Lung (tissue), 12 donors: ENCODE results near the gene C3orf20. TPM values are rescaled to one million over a fixed set of nuclear protein-coding genes. Genes with fewer than 3 reads are reported as not detected.
A peak's percentile ranks its signal among the peaks of the same experiment; 100 is the strongest.

Source experiments
- ATAC-seq: fragments of 200-7000 bp; cut with Tn5 transposase; one replicate; pipeline ENCODE4 v1.9.1; 2020; ENCODE audit warnings: moderate number of reproducible peaks; ENCODE audit not compliant: insufficient read depth, low FRiP score
- DNase-seq, 3 donors: peaks; one replicate each; pipeline ENCODE4 v3.0.0-alpha.2; 2013 to 2017
- H3K27ac ChIP-seq, 2 donors: one replicate each; pipeline ENCODE4 v1.5.1; 2013; ENCODE audit warnings: mild to moderate bottlenecking in 2 of 2, moderate library complexity in 2 of 2, control low read depth in 1 of 2, inconsistent platforms in 1 of 2, low read depth in 1 of 2, low read length in 1 of 2
- H3K27me3 ChIP-seq, 3 donors: one replicate each; pipeline ENCODE4 v1.5.1; 2013; ENCODE audit warnings: low read length in 2 of 3; ENCODE audit not compliant: control insufficient read depth in 3 of 3, insufficient read depth in 3 of 3
- H3K36me3 ChIP-seq, 4 donors: one replicate each; pipeline ENCODE4 v1.5.1; 2013; ENCODE audit warnings: low read length in 4 of 4, mild to moderate bottlenecking in 1 of 4, moderate library complexity in 1 of 4; ENCODE audit not compliant: control insufficient read depth in 4 of 4, insufficient read depth in 4 of 4
- H3K4me1 ChIP-seq, 5 donors: one replicate each; pipeline ENCODE4 v1.5.1; 2013; ENCODE audit warnings: low read length in 5 of 5, mild to moderate bottlenecking in 2 of 5, moderate library complexity in 1 of 5; ENCODE audit not compliant: control insufficient read depth in 5 of 5, insufficient read depth in 5 of 5
- H3K4me3 ChIP-seq: one replicate; pipeline ENCODE4 v1.5.1; 2013; ENCODE audit warnings: mild to moderate bottlenecking, control low read depth, moderate library complexity
- H3K9ac ChIP-seq, 2 donors: one replicate each; pipeline ENCODE4 v1.5.1; 2013; ENCODE audit warnings: low read length in 2 of 2, control low read depth in 1 of 2; ENCODE audit not compliant: insufficient read depth in 1 of 2
- H3K9me3 ChIP-seq, 4 donors: one replicate each; pipeline ENCODE4 v1.5.1; 2013; ENCODE audit warnings: low read length in 3 of 4, mild to moderate bottlenecking in 1 of 4, moderate library complexity in 1 of 4; ENCODE audit not compliant: control insufficient read depth in 4 of 4, insufficient read depth in 3 of 4
- CTCF ChIP-seq: IDR thresholded peaks from 2 replicates; pipeline ENCODE4 v1.5.1; 2012; ENCODE audit warnings: mild to moderate bottlenecking; ENCODE audit errors: control extremely low read depth, extremely low read depth
- WGBS, 2 donors: extraction: QIAGEN DNeasy Blood & Tissue Kit; methylation state at CpG; one replicate each; pipeline ENCODE4 v1.1.7; 2013; 5-methylcytosine and 5-hydroxymethylcytosine counted together
- polyA plus RNA-seq, 2 donors: library from polyadenylated mRNA; stranded (reverse); fragments of 200-250 nt; gene quantifications; one replicate each; pipeline ENCODE4 v1.2.1, GENCODE V29; 2013
- total RNA-seq, 2 donors: library from RNA; depleted of rRNA in 1 of 2; stranded (reverse); fragments of >200 nt in 1 of 2; gene quantifications; one replicate each; pipeline ENCODE4 v1.2.1, GENCODE V29; 2014 to 2021
- donor health status: control.
- donor health status: control.
- donor health status: Bipolar disorder and iron deficiency.
- donor health status: healthy.
- donor health status: DM: yes; HTN: yes; CAD: no.

C3orf20 gene
- total and polyA plus RNA-seq, 4 donors: 0.03 to 0.14 (median 0.12) TPM; not detected in 1

- WGBS, 2 donors: 74 to 83% methylated on average over 9 of the region's 9 CpGs
Measured at GRCh38 chr3:14646589-14647413, 28.1 kb upstream of the C3orf20 start.

GRCh38 chr3:14647976-14648955 is 26.7 kb upstream of the C3orf20 start:
- WGBS, 2 donors: 57 to 66% methylated on average over 19 of the region's 19 CpGs
- Histone ChIP-seq H3K4me1 (peaks cover 0 to 6% (median 4%) of the 10 kb centered on the region in 5 donors), H3K36me3 (no peaks in the 10 kb centered on the region), H3K9ac (no peak overlapping the region), H3K4me3 (no peak overlapping the region), H3K27ac (peak overlapping the region in 1 of 2 donors; percentile 28), H3K27me3 (no peaks in the 10 kb centered on the region), H3K9me3 (no peaks in the 10 kb centered on the region)
- ATAC-seq (no peak), DNase-seq (peak in 2 of 3 donors; percentile 22 to 25)
- no peak for TF ChIP-seq CTCF

More at GRCh38 chr3:14646589-14647413, 28.1 kb upstream of the C3orf20 start:
- H3K9ac ChIP-seq: no peak overlapping the region
- H3K4me1 ChIP-seq: peaks cover 0 to 5% (median 3%) of the 10 kb centered on the region in 5 donors
- DNase-seq (no peak), ATAC-seq (no peak)
- TF ChIP-seq CTCF: no peak
- H3K4me3 ChIP-seq: no peak overlapping the region
- H3K9me3 ChIP-seq: no peaks in the 10 kb centered on the region
- no peak overlapping the region for H3K27ac ChIP-seq
- peaks cover 0 to 3% (median 0%) of the 10 kb centered on the region in 3 donors for H3K27me3 ChIP-seq
- no peaks in the 10 kb centered on the region for H3K36me3 ChIP-seq

- Histone ChIP-seq H3K27ac (no peak overlapping the region), H3K4me3 (no peak overlapping the region), H3K4me1 (peaks cover 0 to 12% (median 7%) of the 10 kb centered on the region in 5 donors), H3K36me3 (no peaks in the 10 kb centered on the region), H3K27me3 (no peaks in the 10 kb centered on the region), H3K9ac (no peak overlapping the region), H3K9me3 (no peaks in the 10 kb centered on the region)
- ATAC-seq: no peak
- TF ChIP-seq CTCF: no peak
- WGBS, 2 donors: 81 to 91% methylated on average over 2 of the region's 2 CpGs
- DNase-seq: peak in 1 of 3 donors; percentile 45
Measured at GRCh38 chr3:14649466-14649865, 25.5 kb upstream of the C3orf20 start.
